NCI-H2107 treated with DMSO at 0.1 percent for 48 hours (cell line): ENCODE measurements around the gene C18orf32.
"Not testable (repeated sequence)": the region's sequence is repeated elsewhere in the genome, so short reads cannot be mapped to it uniquely, and the experiment has no call there.

Source experiments
- DNase-seq: peaks from one replicate; lab custom pipeline; 2025; ENCODE audit not compliant: unreplicated experiment; lab: John Stamatoyannopoulos, UW

Gene C18orf32

DNA sequence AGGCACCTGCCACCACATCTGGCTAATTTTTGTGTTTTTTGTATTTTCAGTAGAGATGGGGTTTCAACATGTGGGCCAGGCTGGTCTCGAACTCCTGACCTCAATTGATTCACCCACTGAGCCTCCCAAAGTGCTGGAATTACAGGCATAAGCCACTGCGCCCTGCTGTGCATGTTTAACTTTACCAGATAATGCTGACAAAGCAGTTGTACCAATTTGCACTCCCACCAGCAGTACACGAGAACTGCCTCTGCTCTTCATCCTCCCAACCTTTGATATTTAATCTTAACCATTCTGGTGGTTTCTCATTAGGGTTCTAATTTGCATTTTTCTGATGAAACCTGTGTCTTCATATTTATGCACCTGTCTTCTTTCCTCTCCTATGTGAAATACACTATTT is 14.6 kb downstream of the C18orf32 start:
- DNase-seq, result no peak

DNA sequence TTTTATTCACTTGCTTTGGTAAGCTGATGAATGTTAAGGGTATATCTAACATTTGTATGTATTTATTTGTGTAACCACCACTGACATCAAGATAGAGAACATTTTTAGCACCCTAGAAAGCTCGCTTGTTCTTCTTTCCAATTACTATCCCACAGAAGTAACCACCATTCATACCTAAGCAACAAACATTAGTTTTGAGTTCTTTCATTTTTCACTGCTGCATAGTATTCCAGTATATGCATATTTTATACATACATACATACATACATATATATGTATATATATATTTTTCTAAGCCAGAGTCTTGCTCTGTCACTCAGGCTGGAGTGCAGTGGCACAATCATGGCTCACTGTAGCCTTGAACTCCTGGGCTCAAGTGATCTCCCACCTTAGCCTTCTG is 15.5 kb downstream of the C18orf32 start:
- no peak for DNase-seq

DNA sequence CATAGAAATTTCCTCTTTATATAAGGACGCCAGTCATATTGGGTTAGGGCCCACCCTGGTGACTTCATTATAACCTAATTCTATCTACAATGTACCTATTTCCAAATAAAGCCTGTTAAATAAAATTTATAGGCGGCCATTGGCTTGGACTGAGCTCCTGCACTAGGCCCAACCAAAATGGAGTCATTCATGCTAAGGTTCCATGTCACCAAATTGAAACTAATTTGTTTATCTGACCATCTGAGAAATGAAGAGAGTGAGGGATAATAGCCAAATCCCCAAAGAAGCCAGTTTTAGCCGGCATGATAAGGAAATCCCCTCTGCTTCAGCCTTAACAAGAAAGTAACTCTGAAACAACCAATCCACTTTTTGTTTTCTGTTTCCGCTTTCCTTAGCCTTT is 19.4 kb downstream of the C18orf32 start:
- DNase-seq, result no peak

DNA sequence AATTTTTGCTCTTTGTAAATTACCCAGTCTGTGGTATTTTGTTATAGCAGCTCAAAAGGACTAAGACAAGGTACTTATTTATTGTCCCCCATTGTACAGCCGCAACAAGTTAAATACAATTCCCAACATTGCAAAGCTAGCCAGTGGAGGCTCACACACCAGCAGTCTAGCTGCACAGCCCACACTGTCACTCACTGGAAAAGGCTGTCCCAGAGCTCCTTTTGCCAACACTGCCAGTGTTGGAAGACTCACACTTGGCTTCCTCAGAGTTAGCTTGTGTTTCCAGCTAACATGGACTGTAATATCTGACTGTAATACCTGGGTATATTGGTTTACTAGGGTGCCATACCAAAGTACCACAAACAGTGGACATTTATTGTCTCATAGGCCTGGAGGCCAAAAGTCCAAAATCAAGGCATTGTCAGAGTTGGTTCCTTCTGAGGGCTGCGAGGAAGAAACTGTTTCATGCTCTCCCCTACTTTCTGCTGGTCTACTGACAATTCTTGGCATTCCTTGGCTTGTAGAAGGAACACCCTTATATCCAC is 19.9 kb downstream of the C18orf32 start:
- DNase-seq, result no peak

DNA sequence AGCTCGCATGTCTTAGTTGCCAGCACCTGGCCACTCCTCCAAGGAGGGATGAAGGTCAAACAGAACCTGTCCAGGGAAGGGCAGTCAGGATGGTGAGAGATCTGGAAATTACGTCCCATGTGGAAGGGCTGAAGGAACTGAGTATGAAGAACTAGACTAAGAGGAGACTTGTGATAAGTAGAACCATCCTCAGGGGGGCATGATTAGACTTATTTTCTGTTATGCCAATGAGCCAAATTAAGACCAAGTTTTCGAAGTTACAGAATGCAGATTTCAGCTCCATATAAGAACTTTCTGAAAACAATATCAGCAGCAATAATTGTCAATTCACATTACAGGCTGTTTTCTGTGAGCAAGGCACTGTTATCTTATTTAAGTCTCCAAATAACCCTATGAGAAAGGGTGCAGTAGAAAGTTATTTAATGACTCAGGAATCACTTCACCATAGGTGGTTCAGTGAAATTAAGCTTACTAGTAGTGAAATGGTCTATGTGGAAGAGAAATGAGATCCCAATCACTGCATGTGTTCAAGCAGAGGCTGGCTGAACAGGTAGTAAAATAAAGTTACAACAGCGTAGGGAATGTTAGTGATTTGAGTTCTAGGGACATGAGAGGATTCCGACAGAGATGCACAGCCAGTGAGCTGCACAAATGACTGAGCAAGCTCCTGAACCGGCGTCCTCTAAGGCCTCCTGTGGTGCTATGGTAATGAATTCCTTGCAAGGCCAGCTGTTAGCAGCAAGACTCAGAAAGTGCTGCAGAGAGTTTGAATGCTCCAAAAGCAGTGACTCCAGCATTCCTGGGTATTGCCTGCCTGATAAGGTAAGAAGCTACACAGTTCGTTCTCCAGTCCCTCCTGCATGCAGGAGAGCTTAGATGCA is 22.1 kb downstream of the C18orf32 start:
- no peak for DNase-seq

DNA sequence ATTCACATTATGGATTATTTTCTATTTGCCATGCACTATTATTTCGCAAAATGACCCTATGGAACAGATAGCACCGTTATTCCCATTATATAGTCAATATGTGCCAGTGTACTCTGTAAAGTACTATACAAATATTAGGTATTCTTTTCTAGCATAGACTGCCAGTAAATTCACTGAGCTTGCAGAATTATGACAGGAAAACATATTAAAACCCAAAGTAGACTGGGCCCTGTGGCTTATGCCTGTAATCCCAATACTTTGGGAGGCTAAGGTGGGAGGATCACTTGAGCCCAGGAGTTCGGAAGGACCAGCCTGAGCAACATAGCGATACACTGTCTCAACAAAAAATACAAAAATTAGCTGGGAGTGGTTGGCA is 25.4 kb downstream of the C18orf32 start:
- no peak for DNase-seq

DNA sequence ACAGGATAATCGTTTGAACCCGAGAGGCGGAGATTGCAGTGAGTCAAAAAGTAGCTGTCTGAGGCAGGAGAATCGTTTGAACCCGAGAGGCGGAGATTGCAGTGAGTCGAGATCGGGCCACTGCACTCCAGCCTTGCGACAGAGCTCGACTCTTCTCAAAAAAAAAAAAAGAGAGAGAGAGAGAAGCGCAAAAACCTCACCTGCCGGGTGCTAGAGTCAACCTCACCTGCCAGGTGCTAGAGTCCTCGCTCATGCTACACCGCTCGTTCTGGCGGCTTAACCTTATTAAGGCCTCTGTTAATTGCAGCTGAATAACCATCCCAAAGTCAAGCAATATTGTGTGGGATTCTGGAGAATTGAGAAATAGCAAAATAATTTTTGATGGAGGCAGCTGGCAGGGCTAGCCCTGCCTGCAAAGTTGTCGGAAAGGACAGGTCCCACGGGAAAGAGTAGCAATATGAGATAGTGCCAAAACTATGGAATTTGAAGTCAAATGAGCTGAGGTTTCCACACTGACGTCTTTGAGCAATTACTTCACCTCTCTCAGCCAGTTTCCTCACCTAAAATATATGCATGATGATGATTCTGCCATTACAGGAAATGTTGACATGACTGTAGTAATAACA is 25.9 kb downstream of the C18orf32 start:
- DNase-seq, result peak; percentile 67

DNA sequence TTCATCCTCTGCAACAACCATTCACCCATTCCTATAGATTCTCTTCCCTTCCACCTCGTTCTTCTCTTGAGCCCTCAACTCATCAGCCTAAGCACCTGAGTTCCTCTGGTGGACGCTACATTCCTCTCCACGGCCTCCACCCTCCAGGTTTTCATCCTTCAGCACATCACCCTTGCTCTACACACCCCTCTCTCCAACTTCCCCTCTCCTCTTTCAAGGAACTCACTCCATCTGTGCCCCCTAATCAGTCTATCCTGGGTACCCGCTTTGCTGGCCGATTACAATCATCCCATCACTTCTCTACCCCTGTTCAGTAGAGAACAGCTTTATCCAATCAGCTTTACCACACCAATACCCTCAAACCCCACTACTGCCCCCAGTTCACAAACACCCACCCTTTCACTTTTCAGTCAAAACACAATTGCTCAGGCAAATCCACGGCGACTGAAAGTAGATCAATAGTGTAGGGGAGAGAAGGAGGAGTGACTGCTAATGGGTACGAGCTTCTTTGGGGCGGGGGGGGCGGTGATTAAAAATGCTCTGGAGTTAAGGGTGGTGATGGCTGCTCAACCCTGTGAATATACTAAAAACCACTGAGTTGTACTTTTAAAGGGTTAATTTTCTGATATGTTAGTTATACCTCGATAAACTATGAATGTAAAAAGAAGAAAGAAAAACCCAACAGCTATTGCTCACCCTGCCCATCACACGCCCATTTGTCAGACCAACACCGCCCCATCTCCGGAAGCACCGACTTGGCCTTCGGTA is 27.4 kb downstream of the C18orf32 start:
- DNase-seq, result no peak

DNA sequence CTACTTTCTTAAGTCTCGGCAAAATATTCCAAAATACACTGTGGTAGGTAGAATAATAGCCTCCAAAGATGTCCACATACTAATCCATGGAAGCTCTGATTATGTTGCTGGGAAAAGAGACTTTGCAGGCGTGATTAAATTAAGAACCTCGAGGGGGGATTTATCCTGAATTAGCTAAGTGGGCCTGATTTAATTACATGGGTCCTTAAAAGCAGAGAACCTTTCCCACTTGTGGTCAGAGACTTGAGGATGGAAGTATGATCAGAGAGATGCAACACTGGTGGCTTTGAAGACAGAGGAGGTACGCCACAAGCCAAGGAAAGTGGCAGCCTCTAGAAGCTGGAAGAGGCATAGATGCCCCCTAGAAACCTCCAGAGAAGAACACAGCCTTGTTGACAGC is 29.4 kb downstream of the C18orf32 start:
- DNase-seq, result no peak

DNA sequence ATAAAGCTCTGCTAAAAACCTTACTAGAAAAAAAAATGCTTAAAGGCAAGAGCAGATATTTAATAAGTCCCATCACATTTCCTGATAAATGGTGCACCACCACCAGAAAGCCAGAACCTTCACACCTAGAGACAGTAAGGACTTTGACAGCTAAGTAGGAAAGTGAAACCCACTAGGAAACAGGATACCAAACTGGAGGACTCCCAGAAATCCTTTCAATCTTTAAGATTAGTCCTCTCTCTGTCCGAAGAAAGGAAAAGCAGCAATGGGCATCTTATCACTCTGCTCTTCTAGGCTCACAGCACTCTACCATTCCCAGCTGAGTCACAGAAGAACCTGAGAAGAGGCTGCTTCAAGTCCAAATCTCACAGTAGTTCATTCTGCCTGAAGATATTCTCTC is 30.2 kb downstream of the C18orf32 start:
- DNase-seq, result no peak

DNA sequence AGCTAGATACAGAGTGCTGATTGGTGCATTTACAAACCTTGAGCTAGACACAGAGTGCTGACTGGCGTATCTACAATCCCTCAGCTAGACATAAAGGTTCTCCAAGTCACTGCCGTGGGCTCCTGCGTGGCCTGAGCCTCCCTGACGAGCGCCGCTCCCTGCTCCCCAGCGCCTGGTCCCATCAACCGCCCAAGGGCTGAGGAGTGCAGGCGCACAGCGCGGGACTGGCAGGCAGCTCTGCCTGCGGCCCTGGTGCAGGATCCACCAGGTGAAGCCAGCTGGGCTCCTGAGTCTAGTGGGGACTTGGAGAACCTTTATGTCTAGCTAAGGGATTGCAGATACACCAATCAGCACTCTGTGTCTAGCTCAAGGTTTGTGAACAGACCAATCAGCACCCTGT is 34.5 kb downstream of the C18orf32 start:
- not testable (repeated sequence) for DNase-seq

DNA sequence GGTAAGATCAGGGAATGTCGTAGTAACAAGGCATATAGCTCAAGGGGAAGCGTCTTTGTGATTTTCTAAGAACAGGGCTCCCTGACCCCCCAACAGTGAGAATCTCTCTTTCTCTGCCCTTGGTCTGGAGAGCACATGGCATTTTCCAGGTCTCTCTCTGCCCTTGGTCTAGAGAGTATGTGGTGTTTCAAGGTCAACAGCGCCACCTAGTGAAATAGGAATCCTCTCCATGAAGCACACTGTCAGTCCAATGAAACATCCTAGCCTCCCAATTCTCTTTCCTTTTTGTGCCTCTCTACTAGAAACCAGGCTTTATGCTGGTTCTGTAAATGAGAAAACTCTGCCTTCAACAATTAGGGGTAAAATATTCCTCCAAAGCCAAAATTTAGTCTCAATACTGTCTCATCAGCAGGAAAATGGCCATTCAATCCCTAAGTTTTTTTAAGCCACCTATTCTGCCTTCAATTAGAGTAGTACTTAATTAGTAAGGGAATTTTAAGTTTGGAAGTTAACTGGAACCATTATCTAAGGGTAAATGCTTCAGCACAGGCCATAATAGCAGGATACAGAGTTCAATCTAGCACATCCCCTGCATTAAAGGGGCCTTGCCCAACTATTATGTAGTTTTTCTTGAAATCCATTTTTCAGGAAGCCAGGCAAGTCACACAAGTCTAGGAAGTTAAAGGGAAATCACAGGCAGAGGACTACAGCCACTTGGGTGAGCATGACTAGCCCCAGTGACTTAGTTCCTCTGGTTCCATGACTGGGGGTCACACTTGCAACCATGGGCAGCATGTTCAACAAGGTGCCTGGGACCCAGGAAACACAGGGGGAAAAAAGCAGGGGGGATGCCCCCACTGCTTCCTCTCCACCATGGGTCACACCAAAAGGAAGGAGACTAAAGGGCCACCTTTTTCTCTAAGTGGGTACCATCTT is 39.0 kb downstream of the C18orf32 start:
- DNase-seq, result peak; percentile 26

DNA sequence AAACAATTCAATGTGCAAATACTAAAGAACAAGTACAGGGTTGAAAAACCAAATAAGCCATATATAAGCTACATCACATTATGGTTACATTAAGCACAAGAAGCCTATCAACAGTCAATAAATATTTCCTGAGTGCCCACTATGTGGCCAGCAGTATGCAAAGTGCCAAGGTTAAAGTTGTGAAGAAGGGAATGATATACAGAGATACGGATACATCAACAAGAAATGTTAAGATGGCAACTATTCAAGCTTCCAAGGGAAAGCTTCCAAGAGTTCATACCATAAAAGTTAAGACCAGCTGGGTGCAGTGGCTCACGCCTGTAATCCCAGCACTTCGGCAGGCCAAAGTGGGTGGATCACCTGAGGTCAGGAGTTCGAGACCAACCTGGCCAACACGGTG is 40.6 kb downstream of the C18orf32 start:
- no peak for DNase-seq

DNA sequence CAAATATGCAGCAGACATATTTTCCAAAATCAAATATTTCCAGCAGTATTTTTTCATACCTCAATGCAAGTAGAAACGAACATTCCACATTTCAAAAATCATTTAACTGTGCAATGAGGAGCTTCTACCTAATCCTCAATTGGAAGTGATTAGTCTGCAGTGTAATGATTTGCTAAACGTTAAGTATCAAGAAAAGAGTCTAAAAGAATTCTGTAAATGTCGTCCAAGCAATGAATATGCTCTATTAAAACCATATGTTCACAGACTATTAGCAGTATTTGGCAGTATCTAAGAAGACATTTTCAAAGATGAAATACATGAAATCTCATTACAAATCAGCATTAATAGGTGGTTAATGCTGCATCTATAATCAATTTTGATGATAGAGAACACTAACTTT is 42.5 kb downstream of the C18orf32 start:
- no peak for DNase-seq

DNA sequence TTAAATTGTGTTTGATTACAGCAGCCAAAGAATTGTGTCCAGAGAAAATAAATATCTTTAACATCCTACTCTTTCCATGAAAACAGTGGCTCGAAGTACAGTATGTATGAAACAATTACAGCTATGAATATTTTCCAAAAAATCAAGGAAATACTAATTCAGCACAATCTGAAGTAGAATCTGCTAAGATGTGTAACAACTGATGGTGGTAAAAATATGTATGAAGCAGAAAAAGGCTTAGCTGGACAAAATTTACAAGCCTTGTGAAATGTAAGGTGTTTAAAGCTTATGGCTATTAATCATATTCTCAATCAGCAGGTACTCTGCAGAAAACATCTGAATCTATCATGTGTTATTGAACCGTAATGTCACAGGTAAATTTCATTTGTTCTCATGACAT is 43.2 kb downstream of the C18orf32 start:
- DNase-seq, result no peak

DNA sequence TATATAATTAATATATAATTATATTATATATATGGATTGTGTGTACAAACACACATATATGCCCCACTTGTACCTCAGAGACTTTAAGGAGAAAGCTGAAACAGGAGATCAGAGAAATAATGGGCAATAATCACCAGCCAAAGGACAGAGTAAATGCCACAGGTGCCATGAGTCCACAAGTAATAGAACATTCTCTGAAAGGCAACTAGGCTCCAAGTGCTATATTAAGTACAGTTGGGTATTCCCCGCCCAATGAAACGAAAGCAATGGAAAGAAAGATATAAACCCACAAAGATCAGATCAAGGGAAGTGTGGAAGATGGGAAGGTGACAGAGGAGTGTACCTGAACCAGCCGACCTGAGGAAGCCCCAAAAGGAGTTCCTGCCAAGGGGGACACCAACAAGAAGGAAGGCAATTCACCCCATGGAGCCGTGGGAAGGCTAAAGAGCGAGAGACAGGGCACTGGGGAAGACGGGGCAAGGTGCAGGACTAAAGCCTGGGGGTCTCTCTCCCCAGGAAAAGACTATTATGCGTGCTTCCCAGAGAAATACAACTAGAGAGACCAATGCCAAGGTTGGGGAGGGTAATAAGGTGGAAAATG is 45.6 kb downstream of the C18orf32 start:
- no peak for DNase-seq

DNA sequence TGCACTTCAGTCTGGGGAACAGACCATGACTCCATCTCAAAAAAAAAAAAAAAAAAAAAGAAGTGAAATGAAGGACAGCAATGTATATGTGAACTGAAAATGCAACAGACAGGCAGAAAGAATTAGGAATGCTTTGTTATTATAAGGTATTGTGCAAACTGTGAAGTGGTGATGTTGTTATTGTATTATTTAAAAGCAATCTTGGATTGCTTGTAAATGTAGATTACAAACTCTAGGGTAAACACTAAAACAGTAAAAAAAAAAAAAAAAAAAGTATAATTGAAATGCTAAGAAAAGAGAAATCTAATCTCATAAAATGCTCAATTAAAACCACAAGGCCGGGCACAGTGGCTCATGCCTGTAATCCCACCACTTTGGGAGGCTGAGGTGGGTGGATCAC is 51.9 kb downstream of the C18orf32 start:
- no peak for DNase-seq

DNA sequence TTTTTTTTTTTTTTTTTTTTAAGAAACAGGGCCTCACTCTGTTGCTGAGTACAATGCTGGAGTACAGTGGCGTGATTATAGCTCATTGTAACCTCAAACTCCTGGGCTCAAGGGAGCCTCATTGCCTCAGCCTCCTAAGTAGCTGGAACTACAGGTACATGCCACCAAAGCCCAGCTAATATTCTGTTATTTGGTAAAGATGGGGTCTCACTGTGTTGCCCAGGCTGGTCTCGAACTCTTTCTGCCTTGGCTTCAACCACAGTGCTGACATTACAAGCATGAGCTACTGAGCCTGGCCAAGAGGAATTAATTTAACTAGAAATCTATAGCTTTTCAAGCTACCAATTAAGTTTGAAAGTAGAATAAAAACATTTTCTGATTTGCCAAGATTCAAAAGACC is 54.4 kb downstream of the C18orf32 start:
- no peak for DNase-seq

DNA sequence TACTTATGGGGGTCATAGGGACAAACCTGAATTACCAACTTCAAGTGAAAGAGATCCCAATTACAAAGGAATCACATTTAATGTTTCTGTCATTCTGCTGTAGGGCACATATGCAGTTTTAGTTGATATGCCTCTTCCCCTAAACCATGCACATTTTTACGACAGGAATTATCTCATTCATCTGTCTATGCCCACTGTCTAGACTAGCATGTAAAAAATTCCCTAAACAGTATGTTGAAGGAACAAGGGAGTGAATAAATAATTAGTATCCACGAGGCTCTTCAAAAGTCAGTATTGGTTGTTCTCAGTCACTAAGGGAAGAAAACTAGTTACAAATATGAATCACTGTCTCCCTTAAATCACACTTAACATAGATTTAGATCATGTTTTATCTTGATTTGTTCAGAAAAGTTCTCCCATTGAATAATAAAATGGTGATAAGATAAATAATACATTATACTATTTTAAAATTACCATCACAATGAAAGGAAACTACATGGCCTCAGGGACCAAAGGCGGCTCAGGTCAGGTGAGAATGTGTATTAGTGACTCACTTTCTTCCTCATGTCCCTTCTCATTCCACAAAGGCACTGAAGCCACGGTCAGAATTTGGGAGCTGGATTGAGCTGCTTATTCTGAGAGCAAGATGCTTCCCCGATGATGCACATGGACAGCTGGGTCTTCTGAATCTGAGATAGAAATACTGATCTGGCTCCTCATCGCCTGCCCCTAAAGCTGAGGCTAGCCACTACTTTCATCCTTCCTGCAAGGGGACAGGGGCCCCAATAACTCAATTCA is 55.7 kb downstream of the C18orf32 start:
- DNase-seq, result no peak
